Right forelimb (tissue), 1 donor: ENCODE data around the gene OGG1.

Experiments
- DNase-seq: peaks from one replicate; pipeline ENCODE4 v3.0.0-alpha.2; 2018

The OGG1 gene

GRCh38 chr3:9729419-9729818 is 20.3 kb upstream of the OGG1 start:
- DNase-seq, result no peak

DNA sequence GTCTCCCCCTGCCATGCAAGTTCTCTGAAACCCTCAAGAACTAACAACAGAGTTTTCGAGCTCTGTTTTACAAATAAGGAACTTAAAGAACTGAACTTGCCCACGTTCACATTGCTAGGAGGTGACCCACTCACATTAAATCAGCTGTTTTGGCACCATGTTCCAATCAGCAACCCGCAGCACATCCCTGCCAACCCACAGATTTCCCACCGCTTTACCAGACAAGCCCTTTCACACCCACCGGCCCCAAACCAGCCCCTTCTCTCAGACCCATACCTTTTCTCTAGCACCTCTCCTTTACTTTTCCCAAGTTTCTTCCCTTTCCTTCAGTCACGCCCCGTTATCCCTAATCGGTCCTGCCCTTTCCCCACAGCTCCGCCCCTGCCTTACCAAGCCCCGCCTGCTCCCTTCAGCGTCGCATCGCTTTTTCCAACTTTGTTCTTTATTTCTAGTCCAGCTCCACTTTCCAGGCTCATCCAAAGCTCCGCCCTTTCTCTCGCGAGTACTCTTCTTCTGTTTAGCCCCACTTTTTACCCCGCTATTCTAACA is 19.0 kb upstream of the OGG1 start:
- DNase-seq, result no peak

- peak; percentile 100 for DNase-seq
Observed at GRCh38 chr3:9731206-9732079, 18.3 kb upstream of the OGG1 start, which contains the start of gene BRPF1. TSS of gene BRPF1 (plus strand) at chr3:9731735. CDS start at chr3:9734141, 2,406 bp downstream.

DNA sequence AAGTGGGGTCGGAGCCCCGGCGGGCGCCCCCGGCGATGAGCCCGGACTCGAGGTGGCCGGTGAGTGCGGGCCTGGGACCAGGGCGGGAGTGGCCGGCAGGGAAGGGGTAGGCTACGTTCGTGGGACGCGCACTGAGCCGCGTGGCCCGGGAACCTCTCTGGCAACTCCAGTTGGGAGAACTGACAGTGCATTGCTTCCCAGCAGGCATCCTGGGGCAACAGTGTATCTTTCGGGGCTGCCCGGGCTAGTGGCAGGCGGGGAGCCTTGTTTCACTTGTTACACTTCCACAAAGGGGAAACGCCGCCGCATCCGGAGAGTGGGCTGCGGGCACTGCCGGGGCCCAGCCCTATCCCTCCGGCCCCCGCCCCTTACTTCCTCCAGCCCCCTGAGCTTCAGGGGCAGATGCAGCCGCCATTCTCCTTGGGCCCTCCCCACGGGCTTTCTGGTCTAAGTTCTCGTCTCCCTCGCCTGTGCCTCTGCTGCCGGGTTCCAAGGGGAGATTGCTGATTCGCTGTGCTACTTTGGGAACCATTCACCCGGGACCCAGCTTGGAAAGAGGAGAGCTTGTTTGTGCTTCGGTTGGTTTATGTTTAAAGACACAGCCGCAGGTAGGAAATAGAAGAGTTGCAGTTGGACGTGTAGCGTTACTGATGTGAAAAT is 17.5 kb upstream of the OGG1 start:
- peak; percentile 59 for DNase-seq

DNA sequence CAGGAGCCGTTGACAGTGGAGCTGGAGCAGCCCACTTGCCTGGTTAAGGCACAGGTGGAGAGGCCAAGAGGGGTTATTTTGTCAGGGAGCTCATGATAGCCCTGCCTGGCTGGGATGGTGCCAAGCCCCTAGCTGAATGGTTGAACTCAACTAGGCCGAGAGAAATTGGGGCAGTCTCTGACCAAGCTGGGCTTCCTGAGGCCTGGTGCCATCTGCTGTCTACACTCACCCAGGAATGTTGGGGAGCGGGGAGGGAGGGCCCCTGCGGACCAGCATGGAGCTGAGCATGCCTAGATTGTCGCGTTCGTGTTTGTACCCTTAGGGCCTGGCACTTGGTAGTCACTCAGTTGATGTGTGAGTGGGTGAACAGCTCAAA is 17.0 kb upstream of the OGG1 start:
- no peak for DNase-seq

- DNase-seq, result no peak
Observed at GRCh38 chr3:9736831-9737230, 12.9 kb upstream of the OGG1 start.

- DNase-seq, result no peak
Observed at GRCh38 chr3:9739181-9739580, 10.6 kb upstream of the OGG1 start.

- DNase-seq, result no peak
Observed at GRCh38 chr3:9742560-9742959, 7.2 kb upstream of the OGG1 start.

- DNase-seq, result no peak
Observed at GRCh38 chr3:9743548-9743947, 6.2 kb upstream of the OGG1 start.

GRCh38 chr3:9744162-9744561 is 5.6 kb upstream of the OGG1 start:
- DNase-seq, result no peak

GRCh38 chr3:9745521-9745920 is 4.2 kb upstream of the OGG1 start:
- DNase-seq, result no peak

DNA sequence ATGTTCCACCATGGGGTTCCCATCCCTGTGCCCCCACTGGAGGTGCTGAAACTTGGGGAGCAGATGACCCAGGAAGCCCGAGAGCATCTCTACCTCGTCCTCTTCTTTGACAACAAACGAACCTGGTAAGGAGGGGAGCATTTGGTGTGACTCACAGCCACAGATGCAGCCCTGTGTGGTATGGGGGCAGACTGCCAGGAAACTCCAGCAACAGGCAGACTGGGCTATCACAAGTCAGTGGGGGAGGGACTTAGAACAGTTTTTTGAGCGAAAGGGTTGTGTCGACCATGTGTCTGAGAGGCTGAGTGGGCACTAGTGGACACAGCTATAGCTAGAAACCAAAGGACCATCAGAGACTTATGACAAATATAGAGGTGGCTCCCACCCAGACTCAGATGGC is 3.4 kb upstream of the OGG1 start:
- no peak for DNase-seq

GRCh38 chr3:9747267-9747666 is 2.5 kb upstream of the OGG1 start:
- no peak for DNase-seq

GRCh38 chr3:9748031-9748430 is 1.7 kb upstream of the OGG1 start:
- no peak for DNase-seq

GRCh38 chr3:9749296-9749644 is 482 bp upstream of the OGG1 start:
- no peak for DNase-seq

DNA sequence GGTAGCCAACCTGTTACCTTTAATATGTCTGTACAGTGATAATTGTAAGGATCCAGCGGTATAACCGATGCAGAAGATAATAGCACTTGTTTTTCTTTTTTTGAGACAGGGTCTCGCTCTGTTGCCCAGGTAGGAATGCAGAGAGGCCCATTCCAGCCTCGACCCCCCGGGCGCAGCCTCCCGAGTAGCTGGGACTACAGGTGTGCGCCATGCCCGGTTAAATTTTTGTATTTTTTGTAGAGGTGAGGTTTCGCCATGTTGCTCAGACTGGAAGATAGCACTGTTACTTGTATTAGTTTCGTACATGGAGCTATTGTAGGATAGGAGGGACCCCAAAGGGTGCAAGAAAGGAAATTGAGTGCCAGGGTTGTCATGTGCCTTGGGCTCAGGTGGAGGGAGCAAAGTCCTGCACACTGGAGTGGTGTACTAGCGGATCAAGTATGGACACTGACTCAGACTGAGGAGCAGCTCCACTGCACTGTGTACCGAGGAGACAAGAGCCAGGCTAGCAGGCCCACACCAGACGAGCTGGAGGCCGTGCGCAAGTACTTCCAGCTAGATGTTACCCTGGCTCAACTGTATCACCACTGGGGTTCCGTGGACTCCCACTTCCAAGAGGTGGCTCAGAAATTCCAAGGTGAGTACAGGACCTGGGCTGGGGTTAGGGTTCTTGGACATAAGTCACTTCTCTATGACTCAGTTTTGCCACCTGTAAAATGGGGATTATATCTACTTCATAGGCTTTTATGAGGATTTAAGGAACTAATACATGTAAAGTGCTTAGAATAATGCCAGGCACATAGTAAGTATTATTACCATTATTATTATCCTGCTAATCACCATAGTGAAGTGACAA is 1.0 kb downstream of the OGG1 start:
- DNase-seq, result no peak

- no peak for DNase-seq
Observed at GRCh38 chr3:9754678-9755077, 4.9 kb downstream of the OGG1 start.

DNA sequence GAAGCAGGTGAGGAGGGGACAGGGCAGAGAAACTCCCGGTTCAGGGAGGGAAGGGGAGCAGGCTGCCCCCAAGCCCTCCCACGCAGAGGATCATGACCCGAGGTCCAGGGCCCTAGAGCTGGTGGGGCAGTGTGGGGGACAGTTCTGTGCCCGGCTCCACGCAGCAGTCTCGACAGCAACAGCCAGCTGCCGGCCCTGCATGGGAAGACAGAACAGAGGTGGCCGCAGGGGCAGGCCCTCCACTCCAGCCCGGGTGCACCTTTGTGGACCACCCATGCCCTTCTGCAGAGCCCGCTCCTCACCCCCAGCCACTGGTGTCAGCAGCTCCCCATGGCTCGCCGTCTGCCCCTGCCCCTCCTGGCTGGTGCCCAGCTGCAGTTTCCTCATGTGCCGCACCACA is 7.7 kb downstream of the OGG1 start:
- no peak for DNase-seq

DNA sequence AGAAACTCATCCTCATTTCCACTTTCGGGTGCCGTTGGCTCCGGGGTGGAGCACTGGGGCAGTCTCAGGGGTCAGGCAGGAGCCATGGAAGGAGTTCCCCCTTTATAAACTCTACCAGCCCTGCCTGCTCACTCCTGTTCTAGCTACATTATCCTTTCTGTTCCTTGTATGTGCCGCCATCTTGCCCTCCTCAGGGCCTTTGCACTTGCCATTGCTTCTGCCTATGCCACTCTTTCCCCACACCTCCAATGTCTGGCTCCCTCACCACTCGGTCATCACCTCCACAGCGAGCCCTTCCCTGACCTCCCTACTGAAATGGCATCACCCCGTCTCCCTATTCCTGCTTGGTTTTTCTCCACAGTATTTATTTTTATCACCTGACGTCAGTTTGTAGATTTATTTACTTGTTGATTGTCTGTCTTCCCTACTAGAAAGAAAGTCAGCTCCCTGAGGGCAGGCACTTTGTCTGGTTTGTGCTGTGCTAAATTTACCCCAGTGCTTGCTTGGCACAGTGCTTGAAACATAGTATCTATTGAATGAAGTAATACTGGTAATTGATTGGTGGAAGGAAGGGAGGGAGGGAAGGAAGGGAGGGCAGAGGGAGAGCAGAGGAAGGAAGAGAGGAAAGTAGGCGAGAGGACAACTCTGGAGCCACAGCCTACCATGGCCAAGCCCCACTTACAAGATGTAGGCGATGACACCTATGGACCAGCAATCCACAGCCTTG is 11.2 kb downstream of the OGG1 start:
- DNase-seq, result no peak

- no peak for DNase-seq
Observed at GRCh38 chr3:9761919-9762318, 12.2 kb downstream of the OGG1 start.

DNA sequence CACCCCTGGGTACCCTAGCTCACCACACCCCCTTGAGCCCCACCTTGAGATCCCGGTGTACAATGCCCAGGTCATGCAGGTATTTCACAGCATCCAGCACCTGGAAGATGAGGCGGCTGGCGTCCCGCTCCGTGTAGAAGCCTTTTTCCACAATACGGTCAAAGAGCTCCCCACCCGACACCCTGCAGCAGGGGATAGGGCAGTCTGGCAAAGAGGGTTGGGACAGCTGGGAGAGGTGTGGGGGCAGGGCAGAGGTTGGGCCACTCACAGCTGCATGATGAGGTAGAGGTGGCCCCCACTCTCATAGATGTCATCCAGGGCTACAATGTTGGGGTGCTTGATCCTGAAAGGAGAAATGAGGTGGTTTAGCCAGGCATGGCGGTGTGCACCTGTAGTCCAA is 13.1 kb downstream of the OGG1 start:
- DNase-seq, result no peak

- DNase-seq, result no peak
Observed at GRCh38 chr3:9765865-9766264, 16.1 kb downstream of the OGG1 start.

DNA sequence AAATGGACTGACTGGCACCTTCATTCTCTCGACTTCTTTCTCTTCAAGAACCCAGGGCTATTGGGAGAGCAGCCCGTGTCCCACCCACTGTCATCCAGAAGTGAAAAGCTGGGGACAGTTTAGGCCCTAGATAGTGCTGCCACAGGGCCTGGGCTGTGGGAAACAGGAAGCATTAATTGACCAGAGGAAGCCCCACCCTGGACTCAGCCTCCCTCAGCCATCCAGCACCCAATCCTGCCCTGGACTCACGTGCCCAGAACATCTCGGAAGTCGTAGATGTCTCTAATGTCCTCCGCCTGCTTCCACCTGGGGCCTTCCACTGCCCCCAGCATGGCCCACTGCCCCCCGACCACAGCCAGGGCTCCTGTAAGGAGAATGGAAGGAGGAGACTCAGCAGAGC is 17.7 kb downstream of the OGG1 start:
- DNase-seq, result no peak
